OCI-LY3 (cell line): ENCODE data around the gene RUFY3.

ENCODE experiments used
- EZH2phosphoT487 ChIP-seq: fragments of 200-600 bp; shearing (Covaris generic); IDR thresholded peaks from 2 replicates; pipeline ENCODE4 v1.6.1; 2018; ENCODE audit warnings: antibody characterized with exemption, mixed run types, low read depth
- TF ChIP-seq, protein P1 (sequence below): fragments of 200-600, 300-600 bp; sonication (generic); IDR thresholded peaks from 2 replicates; pipeline ENCODE4 v1.5.1; 2014; ENCODE audit warnings: antibody characterized with exemption, low read length, low read depth

DNA sequence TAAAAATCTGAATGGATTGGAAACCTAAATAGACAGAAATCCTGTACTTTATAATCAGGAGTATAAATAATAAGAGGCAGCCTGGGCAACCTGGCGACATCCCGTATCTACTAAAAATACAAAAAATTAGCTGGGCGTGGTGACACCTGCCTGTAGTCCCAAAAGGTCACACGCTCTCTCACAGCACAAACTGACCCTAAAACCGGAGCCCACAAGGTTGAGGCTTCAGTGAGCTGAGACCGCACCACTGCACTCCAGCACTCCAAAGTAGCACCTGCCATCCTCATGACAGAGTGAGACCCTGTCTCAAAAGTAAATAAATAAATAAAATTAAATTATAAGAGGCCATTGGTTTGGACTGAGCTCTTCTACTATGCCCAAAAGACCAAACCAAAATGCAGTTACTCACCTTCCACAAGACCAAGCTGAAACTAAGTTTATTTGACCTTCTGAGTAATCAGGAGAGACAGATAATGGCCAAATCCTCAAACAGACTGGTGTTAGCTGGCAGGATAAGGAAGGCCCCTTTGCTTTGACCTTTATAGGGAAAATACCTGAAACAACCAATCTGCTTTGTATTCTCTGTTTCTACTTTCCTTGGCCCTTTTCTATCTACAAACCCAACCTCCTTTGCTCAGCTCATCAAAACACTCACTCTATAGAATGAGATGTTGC lies 121.1 kb downstream of the RUFY3 start:
- TF ChIP-seq EZH2phosphoT487 = no peak
- TF ChIP-seq, protein P1, sequence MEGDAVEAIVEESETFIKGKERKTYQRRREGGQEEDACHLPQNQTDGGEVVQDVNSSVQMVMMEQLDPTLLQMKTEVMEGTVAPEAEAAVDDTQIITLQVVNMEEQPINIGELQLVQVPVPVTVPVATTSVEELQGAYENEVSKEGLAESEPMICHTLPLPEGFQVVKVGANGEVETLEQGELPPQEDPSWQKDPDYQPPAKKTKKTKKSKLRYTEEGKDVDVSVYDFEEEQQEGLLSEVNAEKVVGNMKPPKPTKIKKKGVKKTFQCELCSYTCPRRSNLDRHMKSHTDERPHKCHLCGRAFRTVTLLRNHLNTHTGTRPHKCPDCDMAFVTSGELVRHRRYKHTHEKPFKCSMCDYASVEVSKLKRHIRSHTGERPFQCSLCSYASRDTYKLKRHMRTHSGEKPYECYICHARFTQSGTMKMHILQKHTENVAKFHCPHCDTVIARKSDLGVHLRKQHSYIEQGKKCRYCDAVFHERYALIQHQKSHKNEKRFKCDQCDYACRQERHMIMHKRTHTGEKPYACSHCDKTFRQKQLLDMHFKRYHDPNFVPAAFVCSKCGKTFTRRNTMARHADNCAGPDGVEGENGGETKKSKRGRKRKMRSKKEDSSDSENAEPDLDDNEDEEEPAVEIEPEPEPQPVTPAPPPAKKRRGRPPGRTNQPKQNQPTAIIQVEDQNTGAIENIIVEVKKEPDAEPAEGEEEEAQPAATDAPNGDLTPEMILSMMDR = no peak
